Progenitor cell of endocrine pancreas (in vitro differentiated cells): ENCODE data around the gene LRP11. TPM values are rescaled to one million over a fixed set of nuclear protein-coding genes. Genes with fewer than 3 reads are reported as not detected.

Source experiments
- DNase-seq: peaks from one replicate; pipeline ENCODE4 v3.0.0; 2021; ENCODE audit warnings: low spot score; ENCODE audit not compliant: unreplicated experiment
- H3K27ac Mint-ChIP-seq: 2 replicates; pipeline ENCODE4 v1.8.0; 2021; ENCODE audit warnings: mild to moderate bottlenecking, moderate library complexity, mixed read lengths
- H3K27me3 Mint-ChIP-seq: 2 replicates; pipeline ENCODE4 v1.8.0; 2021; ENCODE audit warnings: mixed read lengths
- H3K36me3 Mint-ChIP-seq: 2 replicates; pipeline ENCODE4 v1.8.0; 2022; ENCODE audit warnings: mixed read lengths; ENCODE audit not compliant: insufficient read depth
- H3K4me1 Mint-ChIP-seq: 2 replicates; pipeline ENCODE4 v1.8.0; 2021; ENCODE audit warnings: low read depth, mixed read lengths
- H3K4me3 Mint-ChIP-seq: 2 replicates; pipeline ENCODE4 v1.8.0; 2021; ENCODE audit warnings: low read depth, mild to moderate bottlenecking, moderate library complexity, mixed read lengths
- H3K9me3 Mint-ChIP-seq: 2 replicates; pipeline ENCODE4 v1.8.0; 2021; ENCODE audit warnings: low read depth, mixed read lengths
- CTCF ChIP-seq: fragments of 200-600 bp; sonication (generic); IDR thresholded peaks from one replicate; pipeline ENCODE4 v1.5.0; 2021; ENCODE audit warnings: antibody characterized with exemption, mild to moderate bottlenecking; ENCODE audit not compliant: unreplicated experiment
- total RNA-seq: library from RNA; stranded (reverse); gene quantifications from 2 replicates; pipeline ENCODE4 v1.2.1, GENCODE V29; 2021

The LRP11 gene
- total RNA-seq, 1 donor from 2014 or later, result 63.3 TPM

GRCh38 chr6:149905371-149905910, 41.3 kb upstream of the LRP11 start:
- peaks cover 19% of the 10 kb centered on the region for H3K27me3 Mint-ChIP-seq
- H3K4me3 Mint-ChIP-seq, result no peak overlapping the region
- no peaks in the 10 kb centered on the region for H3K4me1 Mint-ChIP-seq
- peaks cover 3% of the 10 kb centered on the region for H3K36me3 Mint-ChIP-seq
- TF ChIP-seq CTCF, result no peak
- no peak for DNase-seq
- H3K27ac Mint-ChIP-seq, result no peak overlapping the region
- H3K9me3 Mint-ChIP-seq, result peaks cover 9% of the 10 kb centered on the region

GRCh38 chr6:149904661-149905370, 40.7 kb upstream of the LRP11 start:
- TF ChIP-seq CTCF, result no peak
- Mint-ChIP-seq H3K36me3 (peaks cover 3% of the 10 kb centered on the region), H3K27ac (no peak overlapping the region), H3K9me3 (peaks cover 9% of the 10 kb centered on the region), H3K27me3 (peaks cover 21% of the 10 kb centered on the region), H3K4me3 (no peak overlapping the region), H3K4me1 (no peaks in the 10 kb centered on the region)
- DNase-seq, result no peak

- no peak overlapping the region for H3K27ac Mint-ChIP-seq
- H3K36me3 Mint-ChIP-seq, result peaks cover 3% of the 10 kb centered on the region
- H3K4me1 Mint-ChIP-seq, result no peaks in the 10 kb centered on the region
- H3K4me3 Mint-ChIP-seq, result no peak overlapping the region
- no peak for DNase-seq
- TF ChIP-seq CTCF, result peak; percentile 20
- H3K27me3 Mint-ChIP-seq, result peaks cover 27% of the 10 kb centered on the region
- H3K9me3 Mint-ChIP-seq, result peaks cover 6% of the 10 kb centered on the region
Measured at GRCh38 chr6:149903938-149904611, 39.9 kb upstream of the LRP11 start.

- no peaks in the 10 kb centered on the region for H3K36me3 Mint-ChIP-seq
- H3K4me3 Mint-ChIP-seq, result no peak overlapping the region
- peaks cover 2% of the 10 kb centered on the region for H3K4me1 Mint-ChIP-seq
- H3K27ac Mint-ChIP-seq, result no peak overlapping the region
- no peak for DNase-seq
- no peak for TF ChIP-seq CTCF
- H3K9me3 Mint-ChIP-seq, result no peaks in the 10 kb centered on the region
- H3K27me3 Mint-ChIP-seq, result peaks cover 38% of the 10 kb centered on the region
Measured at GRCh38 chr6:149901444-149902140, 37.4 kb upstream of the LRP11 start.
